Stomach (tissue), 9 donors: ENCODE measurements around the gene MEGF6. TPM values are rescaled to one million over a fixed set of nuclear protein-coding genes. Genes with fewer than 3 reads are reported as not detected.

Experiments
- DNase-seq, 2 donors: peaks; one replicate each; pipeline versions ENCODE4 v3.0.0 to v3.0.0-alpha.2; 2013 to 2019
- H3K27ac ChIP-seq, 5 donors: fragments of 200-600 bp in 4 of 5; sonication (generic) in 4 of 5; one replicate each; pipeline ENCODE4 v1.5.1; 2013 to 2019; ENCODE audit warnings: mild to moderate bottlenecking in 1 of 5, moderate library complexity in 1 of 5
- H3K27me3 ChIP-seq, 3 donors: fragments of 200-600 bp; sonication (generic); one replicate each; pipeline ENCODE4 v1.5.1; 2017 to 2019; ENCODE audit warnings: mixed run types in 1 of 3
- H3K36me3 ChIP-seq, 4 donors: fragments of 200-600 bp; sonication (generic); 1 replicate in 3 of 4; 2 replicates in 1 of 4; pipeline ENCODE4 v1.5.1; 2016 to 2019
- H3K4me1 ChIP-seq, 4 donors: fragments of 200-600 bp; sonication (generic); one replicate each; pipeline ENCODE4 v1.5.1; 2016 to 2019
- H3K4me3 ChIP-seq, 4 donors: fragments of 200-600 bp; sonication (generic) in 3 of 4; one replicate each; pipeline ENCODE4 v1.5.1; 2016 to 2019; ENCODE audit warnings: mild to moderate bottlenecking in 1 of 4
- H3K9me3 ChIP-seq, 4 donors: fragments of 200-600 bp; sonication (generic); one replicate each; pipeline ENCODE4 v1.5.1; 2016 to 2019
- EP300 ChIP-seq: sonication (generic); formaldehyde crosslinking; IDR thresholded peaks from one replicate; pipeline ENCODE4 v1.6.1; 2017; ENCODE audit warnings: antibody characterized with exemption
- POLR2A ChIP-seq, 4 donors: fragments of 450-650 bp; IDR thresholded peaks; one replicate each; pipeline ENCODE4 v1.6.1; 2016; ENCODE audit warnings: antibody characterized with exemption in 4 of 4, control low read depth in 2 of 4, mild to moderate bottlenecking in 1 of 4, moderate library complexity in 1 of 4
- POLR2AphosphoS5 ChIP-seq, 3 donors: sonication (generic); formaldehyde crosslinking; IDR thresholded peaks; one replicate each; pipeline ENCODE4 v1.6.1; 2016; ENCODE audit warnings: antibody characterized with exemption in 3 of 3
- WGBS, 5 donors: extraction: QIAGEN DNeasy Blood & Tissue Kit in 3 of 5; methylation state at CpG; one replicate each; pipeline versions ENCODE4 v1.1.5 to v1.1.7; 2013 to 2018; 5-methylcytosine and 5-hydroxymethylcytosine counted together
- intact Hi-C: fragments of 100-400 bp; cut with DNase I; formaldehyde crosslinking; loops from one replicate; pipeline ENCODE4 v1.15.1; 2023; ENCODE audit warnings: low total_unique reads
- polyA plus RNA-seq, 3 donors: library from polyadenylated mRNA; stranded (reverse); fragments of 200-250 nt; gene quantifications; one replicate each; pipeline ENCODE4 v1.2.3, GENCODE V29; 2013
- total RNA-seq, 5 donors: library from RNA; depleted of rRNA; stranded (reverse); fragments of >200 nt; gene quantifications; one replicate each; pipeline versions ENCODE4 v1.1.0 to v1.2.3, GENCODE V29; 2014 to 2016
- TF ChIP-seq, protein P1 (sequence below), 7 experiments: fragments of 450-650 bp in 4 of 7; fragments of 200-600 bp in 3 of 7; sonication (generic) in 3 of 7; IDR thresholded peaks; one replicate each; pipeline ENCODE4 v1.5.1; 2016 to 2019; ENCODE audit warnings: antibody characterized with exemption in 7 of 7, control low read depth in 2 of 7, mild to moderate bottlenecking in 1 of 7
- donor health status: healthy with polysubstance abuse.
- donor health status: Bipolar disorder and iron deficiency.
- donor health status: healthy.

MEGF6 gene
- total and polyA plus RNA-seq, 8 donors, result 2.6 to 57.2 (median 26.7) TPM

DNA sequence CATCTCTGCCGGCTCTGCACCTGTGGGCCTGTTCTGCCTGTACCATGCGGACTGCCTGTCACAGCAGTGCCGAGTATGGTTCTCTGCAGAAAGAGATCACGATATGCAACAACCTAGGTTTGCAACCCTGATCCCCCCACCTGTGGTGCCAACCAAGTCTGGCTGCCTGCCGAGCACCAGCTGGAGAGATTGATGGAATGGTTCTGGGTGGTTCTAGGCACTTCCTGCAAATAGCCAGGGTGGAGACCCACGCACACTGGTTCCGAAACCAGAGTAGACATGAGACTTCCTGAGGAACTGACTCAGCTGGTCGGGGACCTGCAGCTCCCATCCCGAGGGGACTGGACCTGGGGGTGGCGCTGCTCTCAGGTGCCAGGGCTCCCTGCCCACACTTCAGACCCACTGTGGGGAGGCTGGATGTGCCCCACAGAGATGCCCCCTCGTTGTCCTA lies 18.9 kb upstream of the MEGF6 start:
- WGBS, 5 donors, result 75 to 86% (median 78%) methylated on average over 7 to 11 of the region's 11 CpGs
- intact Hi-C loops, result no loop called here
- Histone ChIP-seq H3K4me3 (no peak overlapping the region), H3K4me1 (peaks cover 5 to 14% (median 11%) of the 10 kb centered on the region in 4 donors), H3K27ac (no peak overlapping the region), H3K9me3 (no peaks in the 10 kb centered on the region), H3K27me3 (no peaks in the 10 kb centered on the region), H3K36me3 (peaks cover 56 to 88% (median 84%) of the 10 kb centered on the region in 4 donors)
- TF ChIP-seq POLR2A (IDR thresholded peaks at IDR 0.05) (no peak), POLR2AphosphoS5 (IDR thresholded peaks at IDR 0.05) (no peak), EP300 (no peak)
- TF ChIP-seq, protein P1, sequence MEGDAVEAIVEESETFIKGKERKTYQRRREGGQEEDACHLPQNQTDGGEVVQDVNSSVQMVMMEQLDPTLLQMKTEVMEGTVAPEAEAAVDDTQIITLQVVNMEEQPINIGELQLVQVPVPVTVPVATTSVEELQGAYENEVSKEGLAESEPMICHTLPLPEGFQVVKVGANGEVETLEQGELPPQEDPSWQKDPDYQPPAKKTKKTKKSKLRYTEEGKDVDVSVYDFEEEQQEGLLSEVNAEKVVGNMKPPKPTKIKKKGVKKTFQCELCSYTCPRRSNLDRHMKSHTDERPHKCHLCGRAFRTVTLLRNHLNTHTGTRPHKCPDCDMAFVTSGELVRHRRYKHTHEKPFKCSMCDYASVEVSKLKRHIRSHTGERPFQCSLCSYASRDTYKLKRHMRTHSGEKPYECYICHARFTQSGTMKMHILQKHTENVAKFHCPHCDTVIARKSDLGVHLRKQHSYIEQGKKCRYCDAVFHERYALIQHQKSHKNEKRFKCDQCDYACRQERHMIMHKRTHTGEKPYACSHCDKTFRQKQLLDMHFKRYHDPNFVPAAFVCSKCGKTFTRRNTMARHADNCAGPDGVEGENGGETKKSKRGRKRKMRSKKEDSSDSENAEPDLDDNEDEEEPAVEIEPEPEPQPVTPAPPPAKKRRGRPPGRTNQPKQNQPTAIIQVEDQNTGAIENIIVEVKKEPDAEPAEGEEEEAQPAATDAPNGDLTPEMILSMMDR (IDR thresholded peaks at IDR 0.05), result no peak
- no peak for DNase-seq

GRCh38 chr1:3629561-3630160 lies 18.4 kb upstream of the MEGF6 start:
- no peak overlapping the region for H3K27ac ChIP-seq
- TF ChIP-seq POLR2AphosphoS5 (IDR thresholded peaks at IDR 0.05), result no peak
- TF ChIP-seq EP300, result no peak
- TF ChIP-seq, protein P1 (IDR thresholded peaks at IDR 0.05), result no peak
- intact Hi-C loops, result no loop called here
- no peaks in the 10 kb centered on the region for H3K27me3 ChIP-seq
- H3K9me3 ChIP-seq, result no peaks in the 10 kb centered on the region
- no peak for DNase-seq
- peaks cover 5 to 14% (median 12%) of the 10 kb centered on the region in 4 donors for H3K4me1 ChIP-seq
- WGBS, 5 donors, result 86 to 93% (median 91%) methylated on average over 6 to 16 of the region's 16 CpGs
- peaks cover 51 to 83% (median 79%) of the 10 kb centered on the region in 4 donors for H3K36me3 ChIP-seq
- H3K4me3 ChIP-seq, result no peak overlapping the region

DNA sequence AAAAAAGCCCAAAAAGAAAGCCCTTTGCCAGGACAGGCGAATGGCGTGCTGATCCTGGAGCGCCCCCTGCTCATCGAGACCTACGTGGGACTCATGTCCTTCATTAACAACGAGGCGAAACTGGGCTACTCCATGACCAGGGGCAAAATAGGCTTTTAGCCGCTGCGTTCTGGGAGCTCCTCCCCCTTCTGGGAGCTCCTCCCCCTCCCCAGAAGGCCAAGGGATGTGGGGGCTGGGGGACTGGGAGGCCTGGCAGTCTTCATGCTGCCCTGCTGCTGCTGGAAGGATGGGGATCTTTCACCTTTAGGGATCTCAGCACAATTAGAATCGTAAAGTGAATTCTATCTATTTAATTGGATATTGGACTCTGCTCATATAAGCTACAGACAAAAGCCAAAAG lies 17.1 kb upstream of the MEGF6 start:
- H3K9me3 ChIP-seq, result no peaks in the 10 kb centered on the region
- 88 to 94% (median 91%) methylated on average over 10 of the region's 10 CpGs for WGBS, 5 donors
- peaks cover 11 to 22% (median 21%) of the 10 kb centered on the region in 4 donors for H3K4me1 ChIP-seq
- intact Hi-C loops, result no loop called here
- H3K36me3 ChIP-seq, result peaks cover 42 to 70% (median 67%) of the 10 kb centered on the region in 4 donors
- no peak overlapping the region for H3K4me3 ChIP-seq
- H3K27ac ChIP-seq, result no peak overlapping the region
- DNase-seq, result no peak
- H3K27me3 ChIP-seq, result no peaks in the 10 kb centered on the region
- TF ChIP-seq, protein P1 (IDR thresholded peaks at IDR 0.05), result no peak
- TF ChIP-seq POLR2AphosphoS5 (IDR thresholded peaks at IDR 0.05) (no peak), EP300 (no peak), POLR2A (IDR thresholded peaks at IDR 0.05) (no peak)

- H3K9me3 ChIP-seq, result no peaks in the 10 kb centered on the region
- H3K4me3 ChIP-seq, result no peak overlapping the region
- peaks cover 42 to 63% (median 59%) of the 10 kb centered on the region in 4 donors for H3K36me3 ChIP-seq
- TF ChIP-seq EP300 (no peak), POLR2AphosphoS5 (IDR thresholded peaks at IDR 0.05) (no peak), POLR2A (IDR thresholded peaks at IDR 0.05) (no peak)
- TF ChIP-seq, protein P1 (IDR thresholded peaks at IDR 0.05), result no peak
- 94 to 95% (median 95%) methylated on average over 25 to 26 of the region's 26 CpGs for WGBS, 5 donors
- H3K4me1 ChIP-seq, result peaks cover 16 to 29% (median 28%) of the 10 kb centered on the region in 4 donors
- no peak for DNase-seq
- intact Hi-C loops, result no loop called here
- no peak overlapping the region for H3K27ac ChIP-seq
- no peaks in the 10 kb centered on the region for H3K27me3 ChIP-seq
Observed at GRCh38 chr1:3627515-3628253, 16.4 kb upstream of the MEGF6 start.
